Fibroblast of skin of right quadriceps (primary cell): Measurements from ENCODE around the gene ICAM2.

Experiments
- DNase-seq: peaks from one replicate; pipeline ENCODE4 v3.0.0-alpha.2; 2013

Gene ICAM2

DNA sequence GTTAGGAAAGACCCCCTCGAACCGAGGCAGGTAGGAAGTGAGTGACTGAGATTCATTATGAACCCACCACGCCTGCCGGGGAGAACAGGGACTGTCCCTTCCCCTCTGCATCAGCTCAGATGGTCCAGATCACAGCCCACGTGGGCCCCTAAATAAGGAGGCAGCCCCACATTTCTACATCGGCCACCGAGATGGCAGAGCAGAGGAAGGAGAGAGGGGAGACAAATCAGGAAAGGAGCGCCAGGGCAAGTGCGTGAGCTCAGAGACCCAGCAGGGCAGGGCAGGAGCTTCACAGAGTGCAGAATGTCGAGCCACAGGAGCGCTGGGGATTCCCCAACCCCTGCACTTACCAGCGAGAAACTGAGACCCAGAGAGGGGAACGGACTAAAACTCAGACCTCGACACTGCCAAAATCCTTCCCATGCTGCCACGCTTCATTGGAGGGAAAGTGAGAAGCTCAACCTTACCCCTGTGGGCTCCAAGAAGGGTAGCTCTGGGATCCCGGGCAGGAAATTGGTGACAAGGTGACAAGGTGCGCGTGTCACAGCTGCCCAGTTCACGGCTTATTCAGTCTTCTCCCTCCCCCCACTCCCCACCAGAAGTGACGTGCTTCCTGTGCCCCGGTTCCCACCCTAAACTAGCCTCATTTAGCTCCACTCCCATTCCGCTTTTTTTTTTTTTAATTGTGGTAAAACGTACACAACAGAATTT, at the start of gene ICAM2:
Gene ICAM2 (minus strand): TSS at position 578 of the 711 bp plus-strand sequence. CDS start 13,942 bp downstream, outside the sequence.
- no peak for DNase-seq

DNA sequence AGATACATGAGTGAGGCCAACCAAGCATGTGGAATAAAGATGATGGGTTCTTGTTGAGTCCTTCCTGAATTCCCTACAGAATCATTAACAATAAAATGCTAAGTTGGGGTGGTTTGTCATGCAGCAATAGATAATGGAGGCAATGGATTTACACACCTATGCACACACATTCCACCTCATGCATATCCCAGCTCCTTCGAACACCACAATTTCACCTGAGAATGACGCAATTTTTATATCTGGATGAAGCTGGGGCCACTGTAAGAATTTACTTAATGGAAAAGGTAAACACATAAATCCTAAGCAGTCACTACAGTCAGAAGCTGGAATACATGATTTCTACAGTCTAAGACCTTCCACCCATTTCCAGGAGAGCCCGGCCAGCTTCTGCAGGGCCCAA, 49.8 kb upstream of the ICAM2 start:
- no peak for DNase-seq

DNA sequence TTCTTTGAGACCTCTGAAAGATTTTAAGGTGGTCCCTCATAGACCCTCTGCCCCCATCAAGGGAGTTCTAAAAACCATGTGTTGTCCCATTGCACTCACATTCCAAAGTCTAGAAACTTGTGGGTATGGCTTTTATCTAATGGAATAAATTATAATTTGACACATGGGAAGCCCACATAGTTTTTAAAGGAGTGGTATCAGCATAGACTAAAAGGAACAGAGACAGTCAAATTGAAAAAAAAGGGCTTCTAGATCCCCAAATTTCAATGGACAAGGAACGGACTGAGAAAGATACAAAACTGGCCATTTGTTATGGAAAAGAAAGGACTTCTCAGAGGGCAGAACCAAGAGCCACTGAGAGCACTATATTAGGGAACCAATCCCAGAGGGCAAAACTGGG, 48.7 kb upstream of the ICAM2 start:
- DNase-seq = no peak

DNA sequence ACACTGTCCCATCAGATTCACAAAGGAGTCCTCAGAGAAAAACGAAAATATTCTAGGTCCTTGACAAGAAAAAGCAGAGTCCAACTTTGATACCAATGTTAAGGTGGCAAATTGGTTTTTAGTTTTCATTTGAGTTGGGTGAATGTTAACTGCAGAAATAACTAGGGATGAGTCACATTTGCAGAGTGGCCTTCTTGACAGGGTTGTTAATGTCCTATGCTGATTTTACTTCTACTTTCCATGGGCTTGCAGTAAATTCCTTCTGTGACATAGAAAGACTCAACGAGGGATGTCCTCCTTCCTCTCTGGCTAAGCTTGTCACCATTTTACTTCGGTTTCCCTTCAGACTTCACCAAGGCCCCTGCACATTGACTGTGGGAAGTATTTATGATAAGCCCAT, 47.2 kb upstream of the ICAM2 start:
- DNase-seq = no peak

DNA sequence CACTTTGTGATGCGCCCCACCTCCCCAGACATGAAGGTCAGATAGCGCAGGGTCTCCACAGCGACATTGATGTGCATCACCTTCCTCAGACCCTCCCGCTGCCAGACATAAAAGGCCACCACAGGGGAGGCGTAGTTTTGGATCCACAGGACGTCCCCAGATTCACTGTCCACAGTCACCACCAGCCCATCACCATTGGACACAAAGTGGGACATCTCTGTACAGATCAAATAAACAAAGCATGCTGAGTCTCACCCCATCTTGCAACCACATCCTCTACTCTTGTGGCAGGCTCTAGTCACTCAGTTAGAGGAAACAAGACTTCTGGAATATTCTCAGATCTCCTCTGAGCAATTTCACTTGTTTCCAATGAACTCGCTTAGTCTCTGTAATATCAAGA, 46.3 kb upstream of the ICAM2 start:
- no peak for DNase-seq

DNA sequence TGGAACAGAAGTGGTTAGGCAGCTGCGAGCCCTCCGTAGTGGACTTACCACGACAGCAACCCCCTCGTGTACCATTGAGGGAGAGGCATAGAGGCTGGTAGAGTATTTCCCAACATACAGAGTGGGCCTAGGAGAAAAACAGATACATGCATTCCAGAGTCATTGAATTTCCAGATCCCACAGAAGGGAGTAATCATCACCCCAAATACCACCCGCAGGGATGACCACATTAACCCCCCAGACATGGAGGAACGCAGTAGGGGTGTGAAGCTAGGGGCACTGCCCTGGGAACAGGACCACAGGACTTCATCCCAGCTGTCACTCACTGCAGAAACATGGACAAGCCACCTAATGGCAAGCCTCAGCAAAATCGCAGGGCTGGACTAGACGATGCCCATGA, 44.7 kb upstream of the ICAM2 start:
- DNase-seq = no peak

DNA sequence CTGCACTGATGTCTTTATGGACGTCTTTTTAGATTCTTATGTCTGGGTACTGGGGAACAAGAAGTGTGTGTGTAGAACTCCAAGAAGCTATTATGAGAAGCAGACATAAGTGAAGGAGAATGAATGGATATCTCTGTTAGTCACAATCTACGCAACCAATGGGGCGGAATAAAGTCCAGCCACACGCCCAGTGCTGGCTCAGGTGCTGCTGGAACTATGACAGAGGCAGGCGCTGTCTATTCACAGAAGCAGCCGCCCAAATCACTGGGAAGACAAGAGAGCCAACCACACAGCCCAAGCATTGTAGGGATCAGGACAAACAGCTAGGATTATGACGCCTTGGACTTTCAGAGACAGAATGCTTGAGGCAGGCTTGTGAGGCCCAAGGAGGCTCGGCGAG, 43.9 kb upstream of the ICAM2 start:
- DNase-seq = no peak

DNA sequence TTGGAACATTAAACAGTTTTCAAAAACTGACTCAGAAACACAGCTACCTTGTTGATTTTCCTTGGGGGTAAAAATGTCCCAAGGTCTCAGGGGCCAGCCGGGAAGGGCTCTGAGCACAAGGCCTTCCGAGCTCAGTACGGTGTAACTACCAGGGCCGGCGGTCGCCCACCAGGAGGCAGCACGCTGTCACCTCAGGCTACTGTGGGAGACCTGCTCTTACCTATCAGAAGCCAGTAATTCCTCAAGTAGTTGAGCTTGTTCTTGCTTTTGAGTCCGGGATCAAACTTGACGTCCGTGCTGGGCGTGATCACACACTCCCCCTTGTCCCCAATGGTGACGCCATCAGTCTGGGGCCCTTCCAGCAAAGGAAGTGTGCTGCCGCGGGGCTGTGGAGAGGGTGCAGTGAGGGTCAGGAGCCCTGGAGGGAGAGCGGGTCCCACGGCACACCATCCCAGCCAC, 43.4 kb upstream of the ICAM2 start:
- no peak for DNase-seq

DNA sequence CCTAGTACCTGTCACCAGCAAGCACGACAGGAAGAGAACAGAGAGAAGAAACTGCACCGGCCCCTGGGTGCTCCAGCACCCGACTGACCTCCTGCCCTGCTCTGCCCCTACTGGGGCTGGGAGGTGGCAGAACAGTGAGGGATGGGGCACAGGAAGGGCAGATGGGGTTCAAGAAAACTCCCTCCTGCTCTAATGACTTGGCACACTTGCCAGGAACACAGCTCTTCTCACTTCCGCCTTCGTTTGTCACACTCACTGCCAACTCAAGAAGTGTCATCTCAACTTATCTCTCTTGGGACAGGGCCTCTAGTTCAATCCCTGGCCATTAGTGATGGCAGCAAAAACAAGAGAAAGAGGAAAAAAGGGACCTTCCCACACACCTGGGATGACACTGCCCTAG, 42.7 kb upstream of the ICAM2 start:
- DNase-seq = no peak

DNA sequence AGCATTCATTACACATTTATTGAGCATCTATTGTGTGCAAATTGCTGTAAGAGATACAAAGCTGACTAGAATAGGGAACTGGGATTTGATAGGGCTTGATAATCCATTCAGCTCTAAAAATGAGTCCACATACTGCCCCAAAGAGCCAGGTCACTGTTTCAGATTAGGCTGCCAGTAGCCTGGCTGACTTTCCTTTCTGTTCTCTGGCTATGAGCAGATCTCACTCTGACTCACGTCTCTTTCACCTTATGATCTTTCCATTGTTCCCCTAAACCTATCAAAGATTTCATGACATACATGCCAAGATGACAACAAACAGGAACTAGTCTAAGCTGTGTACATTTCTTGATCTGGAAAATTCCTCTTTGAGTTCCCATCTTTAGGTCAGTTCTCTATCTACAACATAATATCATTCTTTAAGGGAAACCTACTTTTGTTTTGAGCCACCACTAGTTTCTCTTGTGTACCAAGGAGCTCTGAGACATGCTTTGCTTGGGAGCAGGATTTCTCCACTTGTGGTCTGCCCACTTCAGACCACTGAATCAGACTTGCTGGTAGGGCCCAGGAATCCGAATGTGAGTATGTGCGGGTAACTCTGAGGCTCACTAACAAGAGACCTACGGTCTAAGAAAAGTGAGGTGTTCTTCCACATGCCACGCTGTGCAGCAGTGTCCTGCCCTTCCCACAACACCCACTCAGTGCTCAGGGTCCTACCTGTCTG, 40.9 kb upstream of the ICAM2 start:
- no peak for DNase-seq

DNA sequence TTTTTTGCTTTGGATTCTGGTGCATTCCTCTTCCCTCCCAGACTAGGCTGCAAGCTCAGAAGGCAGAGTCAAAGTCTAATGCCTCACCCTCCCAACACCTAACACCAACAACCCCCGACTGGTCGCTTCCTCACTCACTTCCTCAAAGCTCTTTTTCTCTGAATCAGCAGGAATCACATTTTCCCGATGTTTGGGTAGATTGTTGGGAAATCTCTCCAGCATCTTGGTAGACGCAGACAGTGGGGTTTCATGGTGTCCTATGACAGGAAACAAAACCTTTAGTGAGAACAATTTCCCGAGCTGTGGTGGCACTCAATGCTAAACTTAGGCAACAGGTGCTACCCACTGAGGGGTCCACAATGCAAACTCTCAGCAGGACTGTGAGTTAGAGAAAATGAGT, 39.9 kb upstream of the ICAM2 start:
- DNase-seq = no peak

DNA sequence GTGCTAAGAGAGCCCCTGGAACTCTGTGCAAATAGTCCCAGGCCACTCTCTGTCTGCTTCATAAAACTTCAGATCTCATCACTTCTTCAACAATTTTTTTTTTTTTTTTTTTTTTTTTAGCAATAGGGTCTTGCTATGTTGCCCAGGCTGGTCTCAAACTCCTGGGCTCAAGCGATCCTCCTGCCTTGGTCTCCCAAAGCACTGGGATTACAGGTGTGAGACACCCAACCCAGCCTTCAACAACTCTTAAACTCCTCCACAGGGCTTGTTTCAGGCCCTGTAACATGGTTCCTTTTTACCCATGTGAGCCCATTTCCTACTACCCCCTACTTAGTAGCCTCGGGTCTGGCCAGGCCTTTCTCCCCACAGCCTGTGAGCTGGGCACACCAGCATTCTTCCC, 39.3 kb upstream of the ICAM2 start:
- DNase-seq = no peak

DNA sequence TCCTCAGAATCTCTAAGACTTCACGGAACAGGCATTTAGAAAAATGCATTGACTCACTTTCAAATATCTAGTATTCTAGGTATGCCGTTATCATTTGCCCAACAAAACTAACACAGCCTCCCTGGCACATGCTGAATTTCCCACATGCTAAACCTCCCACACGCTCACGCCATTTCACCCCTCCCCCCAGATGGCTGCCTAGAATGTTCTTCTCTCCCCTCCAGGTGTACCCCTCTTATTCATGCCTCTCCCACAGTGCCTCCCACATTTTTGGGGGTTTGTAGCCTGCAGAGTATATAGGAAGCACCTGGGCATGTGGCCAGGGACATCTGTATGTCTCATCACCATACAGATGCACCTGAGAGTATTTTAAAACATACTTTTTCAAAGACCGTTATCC, 38.2 kb upstream of the ICAM2 start:
- DNase-seq = no peak

DNA sequence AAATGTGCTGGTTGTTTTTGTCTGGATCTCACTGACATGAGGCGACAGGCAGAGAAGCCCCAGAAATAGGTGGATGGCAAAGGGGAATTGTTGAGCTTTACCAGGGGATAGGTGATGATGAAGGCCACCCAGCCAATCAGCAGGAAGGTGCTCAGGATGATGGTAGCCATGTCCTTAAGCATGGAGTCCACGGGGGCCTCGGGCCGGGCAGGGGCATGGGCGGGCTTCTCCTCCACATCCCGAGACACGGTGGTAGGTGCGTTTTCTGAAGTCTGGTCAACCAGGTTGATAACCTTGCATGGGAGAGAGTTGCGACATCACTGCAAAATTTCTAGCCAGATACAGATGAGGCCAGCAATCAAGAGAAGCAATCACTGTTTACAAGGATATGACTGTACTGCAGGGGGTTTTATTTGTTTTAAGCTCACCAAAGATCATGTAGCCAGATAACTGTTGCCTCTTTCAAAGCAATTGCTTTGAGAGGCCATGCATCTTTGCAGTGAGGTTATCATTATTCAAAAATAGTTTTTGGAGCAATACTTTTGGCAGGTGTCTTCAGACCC, 37.3 kb upstream of the ICAM2 start:
- no peak for DNase-seq

DNA sequence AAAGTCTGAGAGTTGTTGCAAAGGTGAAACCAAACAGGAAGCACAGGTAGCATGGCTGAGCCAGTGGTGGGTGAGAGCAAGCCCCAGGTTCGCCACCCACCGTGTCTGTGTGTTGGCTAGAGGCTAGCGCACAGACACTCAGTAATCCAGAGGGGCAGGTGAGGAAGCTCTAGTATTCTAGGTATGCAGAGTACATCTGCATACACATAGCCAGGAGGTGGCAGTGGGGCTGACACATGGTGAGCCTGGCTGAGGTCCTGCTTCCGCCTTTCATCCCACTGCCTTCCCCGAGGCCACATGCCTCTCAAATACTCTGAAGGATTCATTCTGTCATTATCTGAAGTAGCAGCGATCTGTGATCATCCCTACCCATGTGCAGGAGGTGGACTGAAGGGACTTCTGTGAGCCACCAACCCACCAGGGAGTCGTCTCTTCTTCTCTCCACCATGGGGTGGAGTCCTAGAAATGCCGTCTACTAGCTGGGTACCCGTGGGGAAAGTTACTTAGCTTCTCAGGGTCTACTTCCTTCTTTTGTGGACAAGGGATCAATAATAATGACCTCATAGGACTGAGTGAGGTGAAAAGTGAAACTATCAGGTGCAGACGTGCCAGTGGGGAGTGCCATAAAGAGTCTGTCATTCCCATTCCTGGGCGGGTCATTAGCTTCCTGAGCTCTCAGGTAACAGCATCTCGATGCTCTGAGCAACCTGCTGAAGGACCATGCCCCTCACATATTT, 36.0 kb upstream of the ICAM2 start:
- DNase-seq = no peak

DNA sequence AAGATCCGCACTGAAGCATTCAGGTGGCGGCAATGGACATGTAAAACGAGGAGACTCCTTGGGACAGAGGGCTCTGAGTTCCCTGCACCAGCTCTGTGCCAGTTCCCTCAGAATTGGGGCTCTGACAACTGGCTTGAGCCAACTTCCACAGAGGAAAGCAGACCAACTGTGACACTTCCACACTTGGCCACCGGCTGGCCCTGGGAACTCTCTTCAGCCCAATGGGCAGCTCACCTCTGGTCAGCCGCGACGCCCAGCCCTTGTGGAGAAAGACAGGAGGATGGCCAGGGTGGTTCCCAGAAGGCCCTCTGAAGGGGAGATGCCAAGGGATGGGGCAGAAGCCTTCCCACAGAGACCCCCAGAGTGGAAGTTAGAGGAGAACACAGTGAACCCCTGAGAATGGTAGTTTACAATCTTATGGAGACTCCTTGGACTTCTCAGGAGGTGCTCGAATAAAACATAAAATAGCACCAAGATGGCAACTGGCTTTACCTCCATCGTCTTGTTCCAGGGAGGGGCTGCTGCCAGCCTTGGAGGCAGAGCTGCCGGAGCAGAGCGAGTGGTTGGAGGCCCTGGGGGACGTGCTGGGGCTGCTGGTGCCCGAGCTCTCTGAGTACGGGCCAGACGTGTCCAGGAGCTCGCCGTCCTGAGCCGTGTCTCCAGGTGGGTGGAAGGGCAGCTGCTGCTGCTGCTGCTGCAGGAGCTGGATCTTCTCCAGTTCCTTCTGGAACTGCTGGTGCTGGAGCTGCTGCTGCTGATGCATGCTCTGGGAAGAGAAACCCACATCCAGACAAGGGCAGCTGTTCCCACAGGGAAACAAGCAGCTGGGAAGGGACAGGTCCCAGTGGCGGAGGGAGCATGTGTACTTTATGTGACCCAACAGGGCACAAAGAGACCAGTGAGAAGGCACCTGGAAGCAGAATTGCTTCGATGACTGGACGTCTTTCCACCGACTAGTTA, 35.0 kb upstream of the ICAM2 start:
- no peak for DNase-seq

DNA sequence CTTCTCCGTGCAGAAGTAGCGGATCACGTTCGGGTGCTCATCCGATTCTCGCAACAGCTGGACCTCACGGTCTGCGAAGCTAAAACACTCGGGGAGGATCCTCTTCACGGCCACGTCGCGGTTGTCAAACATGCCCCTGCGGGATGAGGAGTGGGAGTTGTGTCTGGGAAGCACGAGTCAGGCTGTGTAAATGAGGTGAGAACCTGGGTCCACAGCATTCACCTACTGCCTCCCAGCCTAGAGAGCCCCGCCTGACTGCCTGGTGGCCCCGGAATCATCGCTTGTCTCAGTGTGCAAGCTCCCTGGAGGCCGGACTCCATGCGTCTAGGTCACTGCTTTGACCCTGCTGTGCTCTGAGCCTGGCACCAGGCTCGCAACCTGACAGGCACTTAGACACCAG, 33.9 kb upstream of the ICAM2 start:
- no peak for DNase-seq

DNA sequence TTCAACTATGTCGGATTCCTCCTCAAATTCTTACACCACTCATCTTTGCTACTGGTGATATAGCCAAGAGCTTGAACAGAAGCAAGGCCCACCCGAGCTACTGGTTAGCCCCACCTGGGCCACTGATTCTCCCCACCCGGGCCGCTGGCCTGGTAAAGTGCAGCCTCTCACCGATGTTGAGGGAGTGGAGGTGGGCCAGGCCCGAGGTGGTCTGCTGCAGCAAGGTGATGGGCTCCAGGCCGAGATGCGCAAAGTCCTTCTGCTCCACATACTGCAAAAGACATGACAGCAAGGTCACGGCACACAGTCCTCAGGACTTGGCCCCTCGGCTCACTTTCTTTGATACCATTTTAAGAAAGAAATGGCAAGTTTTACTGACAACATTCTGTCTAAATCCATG, 32.7 kb upstream of the ICAM2 start:
- no peak for DNase-seq

DNA sequence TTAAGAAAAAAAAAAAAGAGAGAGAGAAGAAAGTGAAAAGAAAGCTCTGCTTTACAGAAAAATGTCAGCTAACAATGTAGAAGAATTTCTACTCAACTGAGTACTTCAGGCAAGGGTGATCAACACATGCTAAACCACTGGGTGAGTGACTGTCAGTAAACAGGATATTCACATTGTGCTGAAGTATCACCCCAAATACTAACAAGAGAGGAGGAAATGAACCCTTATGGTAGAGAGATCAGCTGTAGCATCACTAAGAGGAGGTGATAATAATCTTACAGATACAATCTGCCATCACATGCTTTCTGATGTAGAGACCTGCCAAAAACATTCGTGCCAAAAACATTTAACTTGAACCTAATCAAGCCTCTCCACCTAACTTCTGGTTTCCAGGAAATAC, 30.7 kb upstream of the ICAM2 start:
- no peak for DNase-seq

DNA sequence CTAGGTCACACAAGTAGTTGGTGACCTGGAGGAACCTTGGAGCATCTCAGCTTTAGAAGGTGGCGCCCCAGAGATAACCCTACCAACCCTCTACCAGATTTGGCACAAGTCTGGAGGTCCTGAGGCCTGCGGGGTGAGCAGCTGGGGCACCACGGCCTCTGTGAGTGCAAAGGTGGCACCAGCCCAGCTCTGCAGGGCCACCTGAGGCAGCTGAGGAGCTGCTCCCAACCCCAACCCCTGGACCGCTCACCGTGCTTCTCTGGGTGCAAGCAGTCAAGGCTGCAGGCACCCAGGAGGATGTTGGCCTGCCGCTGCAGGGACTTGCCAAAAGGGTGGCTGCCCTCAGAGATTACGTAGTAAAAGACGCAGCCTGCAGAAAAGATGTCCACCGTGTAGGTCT, 28.4 kb upstream of the ICAM2 start:
- no peak for DNase-seq

DNA sequence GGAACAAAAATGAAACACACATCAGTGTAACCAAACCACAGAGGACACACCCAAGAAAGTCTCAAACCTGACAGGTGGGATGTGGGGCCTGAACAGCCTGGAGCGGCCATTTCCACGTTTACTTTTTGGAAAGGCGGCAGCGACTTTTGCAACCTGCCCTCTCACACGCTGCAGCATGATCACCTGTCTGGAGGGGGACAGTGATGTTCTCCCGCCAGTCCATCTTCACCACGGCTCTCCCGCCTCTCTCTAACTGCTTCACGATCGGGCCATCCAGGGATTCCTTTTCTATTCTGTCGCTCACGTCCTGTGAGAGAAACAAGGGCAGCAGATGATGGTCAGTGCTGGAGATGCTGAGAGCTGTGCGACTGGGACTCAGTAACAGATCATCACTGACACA, 24.7 kb upstream of the ICAM2 start:
- DNase-seq = no peak

DNA sequence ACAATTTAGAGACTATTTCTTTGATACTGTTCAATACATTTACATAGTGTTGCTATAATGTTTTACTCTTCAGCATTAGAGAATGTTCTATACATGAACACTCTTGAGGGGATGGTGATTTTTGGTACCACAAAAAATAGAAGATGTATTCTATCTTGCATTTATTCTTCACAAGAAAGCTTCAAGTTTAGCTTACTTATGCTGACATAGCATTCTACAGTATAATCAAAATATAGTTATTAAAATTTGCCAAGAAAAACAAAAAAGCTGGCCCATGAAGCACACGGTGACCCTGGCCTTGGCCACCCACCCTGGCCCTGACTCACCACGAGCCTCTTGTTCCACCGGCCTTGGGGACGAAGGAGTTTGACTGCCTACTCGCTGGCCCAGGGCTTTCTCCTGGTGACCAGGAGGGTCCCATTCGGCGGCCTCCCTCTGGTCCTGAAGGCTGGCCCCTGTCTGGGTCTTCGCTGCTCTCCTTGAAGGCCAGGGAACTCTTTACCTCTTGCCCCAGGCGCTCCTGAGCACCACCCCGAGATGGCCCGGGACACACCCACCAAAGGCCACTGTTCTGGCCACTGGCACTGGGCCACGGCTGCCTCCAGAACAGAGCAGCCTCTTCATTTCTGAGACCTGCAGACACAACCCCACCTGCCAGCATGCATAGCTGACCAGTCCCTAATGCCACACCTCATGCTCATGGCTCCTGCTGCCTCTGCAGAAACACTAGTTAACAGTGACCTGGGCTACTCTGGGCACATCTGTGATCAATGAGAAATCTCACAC, 22.5 kb upstream of the ICAM2 start:
- DNase-seq = no peak
